ENCODE results near the gene RAI14.

DNA sequence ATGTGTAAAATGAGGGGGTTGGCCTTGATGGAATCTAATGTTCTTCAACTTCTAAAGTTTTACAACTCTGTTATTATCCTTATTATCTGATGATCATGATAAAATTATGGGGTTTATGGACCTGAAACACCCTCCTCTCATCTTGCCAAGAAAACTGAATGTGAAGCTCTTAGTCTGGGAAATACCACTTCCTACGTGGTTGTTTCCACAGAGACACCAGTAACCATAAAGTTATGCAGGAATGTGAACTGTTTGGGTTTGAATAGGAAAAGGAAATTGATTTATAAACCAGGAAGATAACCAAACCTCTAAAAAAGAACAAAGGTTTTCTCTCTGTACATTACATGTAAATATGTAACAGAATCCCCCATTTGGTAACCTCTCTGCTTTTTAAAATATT lies 28.3 kb upstream of the RAI14 start:
- no peak for TF ChIP-seq POLR2A (IDR thresholded peaks at IDR 0.05)
- TF ChIP-seq, protein P1, sequence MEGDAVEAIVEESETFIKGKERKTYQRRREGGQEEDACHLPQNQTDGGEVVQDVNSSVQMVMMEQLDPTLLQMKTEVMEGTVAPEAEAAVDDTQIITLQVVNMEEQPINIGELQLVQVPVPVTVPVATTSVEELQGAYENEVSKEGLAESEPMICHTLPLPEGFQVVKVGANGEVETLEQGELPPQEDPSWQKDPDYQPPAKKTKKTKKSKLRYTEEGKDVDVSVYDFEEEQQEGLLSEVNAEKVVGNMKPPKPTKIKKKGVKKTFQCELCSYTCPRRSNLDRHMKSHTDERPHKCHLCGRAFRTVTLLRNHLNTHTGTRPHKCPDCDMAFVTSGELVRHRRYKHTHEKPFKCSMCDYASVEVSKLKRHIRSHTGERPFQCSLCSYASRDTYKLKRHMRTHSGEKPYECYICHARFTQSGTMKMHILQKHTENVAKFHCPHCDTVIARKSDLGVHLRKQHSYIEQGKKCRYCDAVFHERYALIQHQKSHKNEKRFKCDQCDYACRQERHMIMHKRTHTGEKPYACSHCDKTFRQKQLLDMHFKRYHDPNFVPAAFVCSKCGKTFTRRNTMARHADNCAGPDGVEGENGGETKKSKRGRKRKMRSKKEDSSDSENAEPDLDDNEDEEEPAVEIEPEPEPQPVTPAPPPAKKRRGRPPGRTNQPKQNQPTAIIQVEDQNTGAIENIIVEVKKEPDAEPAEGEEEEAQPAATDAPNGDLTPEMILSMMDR (IDR thresholded peaks at IDR 0.05) = no peak
- TF ChIP-seq POLR2AphosphoS5 (IDR thresholded peaks at IDR 0.05) = no peak
